NCI-H510A treated with DMSO at 0.1 percent for 48 hours (cell line): ENCODE data around the gene CELF2.

Source experiments
- DNase-seq: peaks from one replicate; lab custom pipeline; 2025; lab: John Stamatoyannopoulos, UW

Gene CELF2

DNA sequence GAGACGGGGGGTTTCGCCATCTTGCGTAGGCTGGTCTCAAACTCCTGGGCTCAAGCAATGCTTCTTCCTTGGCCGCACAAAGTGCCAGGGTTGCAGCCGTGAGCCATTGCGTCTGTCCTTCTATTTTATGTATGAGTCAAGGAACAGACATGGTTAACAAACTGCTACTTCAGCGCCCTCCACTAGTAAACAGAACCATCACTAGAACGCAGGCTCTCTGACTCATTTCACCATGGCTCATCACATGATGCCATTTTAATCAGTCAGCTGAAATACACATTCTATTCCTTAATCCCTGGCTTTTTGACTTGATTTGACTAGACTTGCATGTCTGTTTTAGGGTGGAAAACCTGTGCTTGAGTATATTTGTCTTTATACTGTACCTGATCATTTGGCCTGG, 41.3 kb downstream of the CELF2 start:
- DNase-seq: no peak

DNA sequence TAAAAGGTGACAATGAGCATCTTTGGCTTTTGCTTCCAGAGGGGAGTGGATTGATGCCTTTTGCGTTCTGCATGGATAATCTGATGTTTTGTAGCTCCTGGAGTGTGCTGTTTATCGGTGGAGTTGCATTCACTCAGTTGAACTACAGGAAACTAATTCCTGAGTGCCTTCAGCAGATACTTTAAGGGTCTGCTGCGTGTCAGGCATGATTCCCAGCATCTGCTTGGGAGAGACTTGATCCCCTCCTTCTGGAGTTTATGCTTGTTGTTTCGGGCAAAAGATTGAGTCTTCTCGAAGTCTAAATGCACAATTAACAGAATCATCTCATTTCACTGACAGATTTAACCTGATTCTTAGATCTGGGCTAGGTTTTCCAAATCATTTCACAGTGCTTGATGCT, 46.2 kb downstream of the CELF2 start:
- no peak for DNase-seq

DNA sequence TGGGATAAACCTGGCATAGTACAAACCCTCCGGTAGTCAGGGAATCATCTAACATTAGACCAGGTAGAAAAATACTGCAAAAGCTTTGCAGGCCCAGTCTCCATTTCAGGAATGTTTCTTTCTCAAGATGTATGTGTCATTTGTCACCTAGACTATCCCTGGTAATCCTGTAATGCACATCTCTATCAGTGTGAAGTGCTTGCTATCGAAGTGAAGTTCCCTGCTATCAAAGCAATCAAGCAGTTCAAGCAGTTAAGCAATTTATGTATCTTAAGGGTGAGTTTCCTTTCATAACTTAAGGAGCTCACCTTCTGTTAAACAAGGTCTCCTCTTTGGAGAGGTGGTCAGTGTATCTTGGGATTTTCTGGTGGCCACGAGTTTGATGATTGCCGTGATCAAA, 47.2 kb downstream of the CELF2 start:
- no peak for DNase-seq

DNA sequence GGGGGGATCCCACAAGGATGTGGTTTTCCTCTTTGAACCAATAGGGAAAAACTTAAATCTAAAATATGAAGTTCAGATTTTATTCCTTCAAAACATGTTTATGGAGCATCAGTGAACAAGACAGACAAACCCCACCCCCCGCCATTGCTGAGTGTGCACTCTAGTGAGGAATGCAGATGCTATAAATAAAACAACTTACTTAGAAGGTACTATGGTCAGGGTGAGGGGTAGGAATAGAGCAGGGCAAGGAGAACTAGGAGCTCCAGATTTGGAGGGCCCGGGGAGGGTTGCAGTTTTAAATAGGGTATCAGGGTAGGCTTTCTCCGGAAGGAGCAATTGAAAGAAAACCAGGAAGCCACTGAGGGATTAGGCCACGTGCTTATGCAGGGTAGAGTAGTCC, 47.9 kb downstream of the CELF2 start:
- DNase-seq: no peak

DNA sequence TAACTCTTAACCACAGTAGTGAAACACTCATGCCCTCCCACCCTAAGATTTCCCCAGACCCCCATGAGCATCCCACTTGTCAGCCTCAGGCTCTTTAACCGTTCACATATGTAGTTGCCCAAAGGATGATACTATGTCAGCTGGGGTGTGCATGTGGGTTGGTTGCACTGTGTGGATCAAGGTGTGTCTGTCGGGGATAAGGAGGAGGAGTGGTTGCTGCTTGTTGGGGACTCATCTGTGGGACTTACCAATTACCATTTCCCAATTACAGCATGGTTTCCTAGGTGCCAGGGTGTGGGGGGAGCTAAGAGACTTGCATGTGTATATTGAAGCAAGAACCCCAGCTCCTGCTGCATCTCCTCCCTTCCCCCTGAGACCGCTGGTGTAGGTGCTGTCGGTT, 48.8 kb downstream of the CELF2 start:
- no peak for DNase-seq

DNA sequence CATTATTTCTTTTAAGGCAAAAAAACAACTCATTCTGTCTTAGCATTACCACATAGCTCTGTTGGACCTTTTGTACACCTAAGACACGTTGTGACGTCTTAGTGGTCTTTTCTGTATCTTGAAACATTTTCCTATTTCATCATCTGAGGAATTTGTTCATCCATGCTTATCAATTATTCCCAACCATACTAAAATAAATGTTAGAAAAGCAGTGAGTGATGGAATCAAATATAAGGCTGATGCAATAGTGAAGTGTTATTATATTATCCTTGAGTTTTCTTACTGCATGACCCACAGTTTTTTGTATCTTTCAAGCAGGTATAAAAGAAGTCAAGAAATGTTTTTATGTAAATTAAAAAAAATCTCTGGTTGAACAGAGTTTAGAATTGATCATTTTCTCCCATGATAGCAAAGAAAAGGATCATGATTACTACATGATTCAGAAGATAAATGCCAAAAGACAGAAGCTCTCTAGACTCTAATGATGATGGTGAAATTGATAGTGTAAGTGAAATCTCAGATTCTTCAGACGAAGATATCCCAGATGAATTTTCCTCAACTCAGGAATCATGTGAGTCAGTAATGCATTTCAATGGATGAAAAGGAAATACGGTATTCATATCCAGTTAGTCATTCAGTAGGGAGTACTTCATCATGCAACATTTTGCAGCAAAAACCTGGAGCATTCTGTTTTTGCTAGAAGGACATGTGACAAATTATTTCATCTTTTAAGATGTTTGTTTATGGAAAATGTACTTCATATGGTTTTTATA, 51.4 kb downstream of the CELF2 start:
- no peak for DNase-seq

DNA sequence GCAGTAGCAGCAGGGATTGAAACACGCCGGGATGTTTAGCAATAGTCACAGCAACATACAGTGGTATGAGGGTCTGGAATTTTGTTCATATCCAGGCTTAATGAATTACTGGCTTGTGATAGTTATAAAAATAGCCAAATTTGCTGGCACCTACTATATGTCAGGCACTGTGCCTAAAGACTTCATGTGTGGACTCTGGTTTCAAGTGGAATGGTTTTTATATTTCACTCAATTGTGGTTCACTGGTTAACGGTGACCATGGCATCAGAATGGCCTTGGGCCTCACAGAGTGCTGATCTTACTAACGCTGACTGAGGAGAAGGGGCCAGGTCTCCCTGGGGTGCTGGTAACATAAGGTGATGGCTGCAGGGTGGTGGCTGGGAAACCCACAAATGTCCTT, 55.7 kb downstream of the CELF2 start:
- DNase-seq: no peak

DNA sequence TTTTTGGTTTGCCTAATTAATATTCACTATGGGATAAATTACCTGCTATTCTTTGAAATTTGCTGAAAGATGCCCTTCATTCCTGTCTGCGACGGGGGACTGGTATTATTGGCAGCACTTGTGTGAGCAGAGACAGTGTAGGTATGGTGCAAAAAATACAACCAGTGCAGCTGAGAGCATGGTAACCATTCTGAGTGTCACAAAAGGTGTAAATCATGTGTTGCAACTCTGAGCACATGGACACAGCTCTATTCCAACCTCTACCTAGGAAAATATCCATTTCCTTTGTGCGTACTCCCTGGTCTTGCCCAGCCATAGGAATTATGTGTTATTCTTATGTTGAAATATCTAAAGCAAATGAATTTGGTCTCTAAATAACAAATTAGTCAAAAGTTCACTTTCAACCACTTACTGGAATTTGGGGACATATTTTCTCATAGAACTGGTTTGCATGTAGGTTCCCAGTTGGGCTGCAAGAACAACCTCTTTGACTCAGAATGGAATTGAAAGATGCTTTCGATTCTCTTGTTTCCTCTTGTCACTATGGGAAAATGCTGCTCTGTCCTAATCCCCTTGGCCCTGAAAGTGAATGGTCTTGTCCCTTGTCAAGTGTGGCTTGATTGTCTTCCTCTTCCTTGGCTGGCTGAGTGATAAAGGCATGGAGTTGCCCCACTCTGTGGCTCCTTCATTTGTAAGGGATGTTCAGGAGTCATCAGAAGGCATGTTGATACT, 57.0 kb downstream of the CELF2 start:
- DNase-seq: no peak

DNA sequence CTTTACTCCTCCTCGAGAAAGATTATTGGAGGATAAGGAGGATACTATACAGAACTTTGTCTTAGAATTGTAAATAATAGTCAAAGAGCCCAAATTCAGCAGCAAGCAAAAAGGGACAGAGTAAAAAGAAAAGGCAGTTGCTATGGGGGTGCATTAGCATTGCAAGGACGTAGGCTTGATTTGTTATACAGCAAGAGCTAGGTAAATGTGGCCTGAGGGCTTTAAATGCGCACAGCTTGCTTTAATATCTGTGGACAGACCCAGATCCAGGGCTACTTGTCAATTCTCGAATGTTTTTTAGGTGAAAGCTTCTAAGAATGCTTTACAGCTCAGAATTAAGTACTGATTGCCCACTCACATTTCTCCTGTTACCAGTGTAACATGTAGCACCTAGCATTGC, 58.5 kb downstream of the CELF2 start:
- DNase-seq: no peak

DNA sequence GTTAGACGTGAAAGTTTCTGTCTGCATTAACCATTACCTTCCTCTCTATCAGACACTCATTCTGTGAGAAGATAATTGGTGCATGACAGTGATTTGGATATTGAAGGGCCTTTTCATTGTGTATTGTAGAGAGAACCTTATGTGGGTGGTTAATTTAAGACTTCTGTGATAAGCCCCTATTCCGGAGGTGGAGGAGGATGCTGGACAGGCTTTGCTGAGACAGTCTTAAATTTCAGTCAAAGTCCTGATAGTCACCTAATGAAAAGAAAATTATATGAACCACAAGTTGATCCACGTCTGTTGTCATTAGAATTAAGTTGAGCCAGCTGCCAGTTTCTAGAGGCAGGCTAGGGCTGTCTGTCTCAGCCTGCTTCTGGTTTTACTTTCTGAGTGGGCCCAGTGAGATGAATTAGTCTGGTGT, 62.9 kb downstream of the CELF2 start:
- DNase-seq: no peak

DNA sequence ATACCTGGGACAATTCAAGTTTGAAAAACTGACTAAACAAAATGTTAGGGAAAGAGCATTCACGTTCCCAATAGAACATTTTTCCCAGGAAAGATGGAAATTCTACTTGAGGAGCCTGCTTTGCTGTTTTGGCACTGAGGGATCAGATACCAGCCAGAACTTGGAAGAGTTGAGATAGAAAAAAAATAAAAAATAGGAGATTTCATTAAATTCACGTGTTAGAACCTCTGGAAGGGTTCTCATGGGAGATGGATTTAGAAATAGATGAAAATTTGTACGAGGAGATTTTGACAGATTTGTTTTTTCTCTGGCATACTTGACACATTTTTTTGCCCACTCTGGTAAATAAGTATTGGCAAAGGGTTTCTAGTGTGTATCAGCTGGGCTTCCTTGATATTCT, 63.7 kb downstream of the CELF2 start:
- no peak for DNase-seq

DNA sequence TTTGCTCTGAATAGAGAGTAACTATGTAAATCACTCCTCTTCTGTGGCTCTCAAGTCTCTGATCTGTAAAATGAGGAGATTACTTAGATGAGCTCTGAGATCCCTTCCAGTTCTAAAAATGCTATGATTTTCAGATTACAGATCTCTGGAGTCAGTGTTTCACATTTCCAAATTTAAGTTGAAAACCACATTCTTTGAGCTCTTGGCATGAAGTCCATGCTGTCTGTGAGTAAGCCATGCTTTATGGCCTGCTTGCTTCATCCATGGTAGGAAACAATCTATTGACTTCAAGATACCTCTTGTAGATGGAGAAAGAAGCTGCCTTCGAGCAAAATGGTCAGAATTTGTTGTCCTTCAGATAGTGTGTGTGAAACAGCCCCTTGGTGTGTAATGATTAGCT, 64.9 kb downstream of the CELF2 start:
- DNase-seq: no peak

DNA sequence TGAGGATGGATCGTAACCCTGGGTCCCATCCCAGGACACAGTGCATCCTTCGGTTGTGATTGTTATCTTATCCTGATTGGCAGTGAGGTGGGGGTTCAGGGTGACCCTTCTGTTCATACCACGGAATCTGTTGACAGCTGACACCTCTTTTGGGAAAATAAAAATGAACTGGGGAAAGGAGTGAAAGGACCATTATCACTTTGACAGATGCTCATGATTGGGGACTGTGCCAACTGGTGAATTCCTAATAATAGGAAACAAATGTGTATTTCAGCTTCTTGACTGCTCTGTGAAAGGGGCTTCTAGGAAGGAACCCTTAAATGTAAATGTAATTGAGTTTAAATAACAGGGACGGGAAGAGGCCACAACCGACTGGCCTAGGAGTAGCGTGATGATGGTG, 65.4 kb downstream of the CELF2 start:
- DNase-seq: no peak

DNA sequence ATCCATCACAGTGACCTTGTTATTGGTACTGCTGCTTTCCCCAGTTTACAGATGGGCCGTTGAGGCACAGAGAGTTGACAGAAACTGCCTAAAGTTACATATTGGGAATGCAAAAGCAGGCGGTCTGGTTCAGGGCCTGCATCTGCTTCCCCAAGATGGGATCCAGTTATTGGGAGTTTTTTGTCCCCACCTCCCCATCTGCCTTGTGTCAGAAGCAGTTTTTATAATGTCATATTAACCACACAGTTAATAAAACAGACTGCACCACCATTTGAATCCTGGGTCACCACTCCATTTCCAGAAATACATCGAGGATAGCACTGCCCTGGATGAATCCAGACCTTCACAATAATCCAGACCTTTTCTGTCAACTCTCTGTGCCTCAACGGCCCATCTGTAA, 67.9 kb downstream of the CELF2 start:
- DNase-seq: no peak

DNA sequence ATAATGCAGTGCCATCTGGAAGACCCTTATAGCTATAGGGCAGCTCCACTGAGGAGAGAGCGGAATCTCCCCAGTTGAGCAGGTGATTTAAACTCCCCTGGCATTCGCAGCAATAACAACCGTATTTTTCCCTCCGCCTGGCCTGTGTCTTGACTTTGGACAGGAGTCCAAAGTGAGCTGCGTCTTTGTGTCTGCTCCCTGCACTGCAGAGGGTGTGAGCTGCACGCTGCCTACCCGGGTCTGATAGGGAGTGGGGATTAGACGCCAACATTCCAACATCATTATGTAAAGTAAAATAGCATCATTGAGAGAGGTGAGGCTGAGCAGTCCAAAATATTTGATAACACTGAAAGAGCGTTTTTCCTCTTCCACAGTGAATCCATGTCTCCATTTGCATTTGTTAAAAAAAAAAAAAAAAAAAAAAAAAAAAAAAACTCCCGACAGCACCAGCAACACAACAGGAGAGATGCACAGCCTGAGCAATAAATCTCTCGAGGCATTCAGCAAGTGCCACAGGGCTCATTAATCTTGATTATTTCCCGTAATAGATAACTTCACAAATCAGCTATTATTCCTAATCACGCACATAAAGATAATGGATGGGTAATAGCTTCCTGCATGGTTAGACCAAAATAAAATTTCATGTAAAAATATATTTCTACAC, 68.6 kb downstream of the CELF2 start:
- no peak for DNase-seq

DNA sequence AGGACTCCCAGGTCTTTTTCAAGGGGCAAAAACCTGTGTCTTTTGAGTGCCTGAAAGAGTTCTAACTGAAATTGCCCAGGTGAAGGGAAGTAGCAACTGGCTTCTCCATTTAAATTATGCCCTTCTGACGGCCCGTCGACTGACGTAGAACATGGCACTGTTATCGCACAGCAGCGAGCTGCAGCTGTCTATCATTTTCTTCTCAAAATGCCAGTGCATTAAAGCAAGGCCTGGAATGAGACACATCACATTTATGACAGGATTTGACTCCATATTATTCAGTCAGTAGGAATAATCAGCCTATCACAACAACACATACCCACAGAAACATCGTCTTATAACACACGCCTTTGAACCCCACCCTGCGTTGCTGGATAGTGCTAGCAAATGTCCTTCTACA, 69.7 kb downstream of the CELF2 start:
- no peak for DNase-seq

DNA sequence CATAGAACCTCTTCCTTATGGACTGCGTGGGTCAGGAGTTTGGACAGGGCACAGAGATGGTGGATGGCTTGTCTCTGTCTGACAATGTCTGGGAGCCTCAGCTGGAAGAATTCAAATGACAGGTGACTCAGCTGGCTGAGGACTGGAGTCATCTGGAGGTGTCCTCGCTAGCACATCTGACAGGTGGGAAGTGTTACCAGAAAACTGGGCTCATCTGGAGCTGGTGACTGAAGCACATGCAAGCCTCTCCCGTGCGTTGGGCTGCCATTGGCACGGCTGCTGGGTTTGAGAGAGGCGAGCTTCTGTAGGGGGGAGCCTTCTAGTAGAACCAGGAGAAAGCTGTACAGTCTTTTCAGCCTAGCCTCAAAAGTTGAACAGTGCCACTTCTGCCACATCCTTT, 71.0 kb downstream of the CELF2 start:
- DNase-seq: no peak

DNA sequence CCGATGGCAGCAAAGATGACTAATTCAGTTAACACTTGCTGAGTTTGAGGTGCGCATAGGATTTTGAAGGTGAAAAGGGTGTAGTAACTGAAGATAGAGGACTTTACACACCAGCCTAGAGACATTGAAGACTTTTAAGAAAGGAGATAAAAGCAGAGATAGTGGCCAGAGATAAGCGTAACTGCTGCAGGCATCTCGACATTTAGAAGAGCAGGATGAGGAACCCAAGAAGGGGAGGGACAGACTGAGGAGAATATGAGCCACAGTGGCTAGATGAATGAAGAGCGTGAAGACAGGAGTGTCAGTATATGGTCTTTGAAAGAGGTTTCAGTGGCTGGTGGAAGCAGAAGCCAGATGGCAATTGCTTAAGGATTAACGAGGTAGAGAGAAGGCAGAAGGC, 71.6 kb downstream of the CELF2 start:
- DNase-seq: no peak

DNA sequence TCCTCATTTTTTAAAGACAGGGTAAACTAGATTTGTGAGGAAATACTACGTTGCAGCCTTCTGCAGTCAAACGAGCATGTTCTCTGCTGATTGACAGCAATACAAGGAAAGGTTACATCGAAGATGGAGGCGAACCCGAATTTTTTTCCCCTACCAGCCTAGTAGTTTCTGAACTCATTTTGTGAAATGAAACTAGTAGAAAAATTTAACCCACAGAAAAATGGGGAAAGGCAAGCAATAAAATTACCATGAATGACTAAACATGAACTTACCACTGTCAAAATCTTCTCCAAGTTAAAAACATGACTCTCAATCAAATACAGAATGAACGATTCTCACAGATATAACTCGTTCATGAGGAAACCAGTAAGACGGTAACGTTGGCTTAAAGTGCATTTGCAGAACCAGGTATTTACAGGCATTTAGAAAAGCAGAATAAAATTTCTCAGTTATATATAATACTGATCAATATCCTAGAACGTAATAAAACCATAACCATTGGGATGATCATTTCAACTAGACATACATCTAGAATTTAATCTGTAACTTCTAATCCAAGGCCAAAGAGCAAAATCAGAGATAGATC, 73.9 kb downstream of the CELF2 start:
- no peak for DNase-seq

DNA sequence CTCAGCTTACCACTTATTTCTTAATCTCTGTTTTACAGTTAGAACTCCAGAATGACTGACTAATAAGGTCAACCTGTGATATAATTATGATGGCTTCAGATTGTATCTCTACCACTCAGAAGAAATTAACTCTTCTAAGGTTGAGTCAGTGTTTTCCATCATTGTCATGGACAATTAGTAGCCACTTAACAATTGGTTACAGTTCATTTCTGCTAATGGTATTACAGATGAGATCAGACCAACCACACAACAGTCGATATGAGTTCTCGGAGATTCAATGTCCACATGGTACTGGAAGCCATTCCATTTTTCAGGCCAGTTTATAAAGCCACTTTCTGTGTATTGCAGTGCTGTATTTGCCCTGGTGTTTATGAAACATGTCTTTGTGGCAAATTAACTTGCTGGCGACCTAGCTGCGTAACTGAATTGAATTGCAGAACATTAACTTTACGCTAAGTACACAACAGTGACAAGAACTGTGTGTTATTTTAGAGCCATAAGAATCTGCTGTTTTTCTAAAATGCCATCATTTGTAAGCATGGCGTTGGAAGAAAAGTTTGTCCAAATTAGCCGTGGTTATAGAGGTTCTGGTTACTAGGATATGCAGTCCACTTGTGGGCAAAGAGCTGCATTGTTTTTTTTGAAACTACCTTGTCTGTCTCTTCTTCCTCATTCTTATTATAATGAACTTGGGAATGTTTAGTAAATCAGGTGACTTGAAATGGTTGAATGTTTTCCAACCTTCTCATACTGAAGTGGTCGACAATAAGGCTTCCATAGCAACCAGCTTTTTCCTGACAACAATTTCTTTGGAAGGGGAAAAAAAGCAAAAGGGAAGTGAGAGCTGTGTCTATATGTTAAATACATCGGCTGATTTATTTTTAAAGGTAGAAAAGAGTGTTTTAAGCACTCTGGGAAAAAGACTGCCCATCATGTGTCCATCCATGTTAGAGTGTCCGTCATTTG, 76.4 kb downstream of the CELF2 start:
- no peak for DNase-seq

DNA sequence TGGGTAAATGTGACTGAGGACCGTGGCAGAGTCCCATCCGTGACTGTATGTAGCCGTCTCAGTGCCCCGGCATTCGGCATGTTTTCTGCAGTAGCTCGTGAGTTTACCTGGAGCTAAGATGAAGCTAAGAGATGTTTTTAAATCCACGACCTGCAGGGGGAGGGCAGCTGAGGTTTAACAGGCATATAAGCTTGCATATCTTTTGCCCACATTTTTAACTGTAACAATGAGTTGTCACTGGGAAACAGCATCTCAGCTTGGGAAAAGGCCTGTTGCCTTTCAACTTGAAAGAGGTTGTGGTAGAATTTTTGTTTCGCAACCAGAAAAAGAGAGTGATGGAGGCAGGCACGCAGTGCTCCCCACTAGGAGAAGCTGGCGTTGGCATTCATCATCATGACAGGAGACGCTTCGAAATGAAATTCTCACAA, 77.7 kb downstream of the CELF2 start:
- no peak for DNase-seq

DNA sequence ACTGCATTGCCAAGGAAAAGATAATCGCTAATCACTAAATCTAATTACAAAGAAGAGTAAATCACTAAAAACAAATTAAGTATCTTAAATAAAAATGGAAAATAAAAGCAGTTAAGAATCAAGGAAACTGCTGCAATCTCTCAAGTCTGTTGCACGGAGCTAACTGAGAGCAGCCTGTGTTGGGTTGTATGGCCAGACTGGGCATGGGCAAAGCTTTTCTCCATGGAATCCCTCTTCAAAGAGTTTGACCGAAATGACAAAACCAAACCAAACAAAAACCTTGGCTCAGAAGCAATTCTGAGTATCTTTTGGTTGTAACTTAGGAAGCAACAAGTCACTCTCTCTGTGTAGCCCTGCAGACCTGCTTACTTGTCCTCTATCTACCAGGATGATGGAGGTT, 78.8 kb downstream of the CELF2 start:
- no peak for DNase-seq
